Dendritic cell treated with granulocyte-macrophage colony-stimulating factor and Interleukin-4, amounts not matched to agents 40 ng/mL and 50 ng/mL, for 4 days (primary cell): ENCODE results near the gene OR5L2.
"Not testable (repeated sequence)": the region's sequence is repeated elsewhere in the genome, so short reads cannot be mapped to it uniquely, and the experiment has no call there.

ENCODE experiments used
- H3K27ac Mint-ChIP-seq: one replicate; pipeline ENCODE4 v1.8.0; 2022; ENCODE audit warnings: mild to moderate bottlenecking, mixed read lengths
- H3K27me3 Mint-ChIP-seq: one replicate; pipeline ENCODE4 v1.8.0; 2022; ENCODE audit warnings: mild to moderate bottlenecking, mixed read lengths
- H3K36me3 Mint-ChIP-seq: one replicate; pipeline ENCODE4 v1.8.0; 2022; ENCODE audit warnings: low read depth, mixed read lengths
- H3K4me1 Mint-ChIP-seq: one replicate; pipeline ENCODE4 v1.8.0; 2022; ENCODE audit warnings: low read depth, mixed read lengths
- H3K4me3 Mint-ChIP-seq: one replicate; pipeline ENCODE4 v1.8.0; 2022; ENCODE audit warnings: mild to moderate bottlenecking, moderate library complexity, mixed read lengths
- H3K9me3 Mint-ChIP-seq: one replicate; pipeline ENCODE4 v1.8.0; 2022; ENCODE audit warnings: mixed read lengths
- intact Hi-C: fragments of 100-400 bp; cut with micrococcal nuclease; formaldehyde crosslinking; loops from one replicate; pipeline ENCODE4 v1.15.0; 2022

Gene OR5L2

DNA sequence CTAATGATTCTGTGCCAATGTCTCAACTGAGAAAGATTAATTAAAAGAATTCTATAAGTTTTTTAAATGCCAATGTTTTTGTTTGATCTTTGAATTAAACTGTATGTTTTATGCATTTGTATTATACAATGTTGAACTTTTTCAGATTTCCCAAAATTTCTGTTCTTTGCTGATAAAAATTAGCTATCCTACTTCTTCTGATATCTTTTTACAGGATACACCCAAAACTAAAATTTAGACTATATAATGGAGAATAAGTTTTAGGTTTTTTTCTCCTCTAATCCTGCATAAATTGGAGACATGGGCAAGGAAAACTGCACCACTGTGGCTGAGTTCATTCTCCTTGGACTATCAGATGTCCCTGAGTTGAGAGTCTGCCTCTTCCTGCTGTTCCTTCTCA, at the start of gene OR5L2:
Gene OR5L2, plus strand, starts transcription at position 301 of the 400 bp plus-strand sequence. Its CDS starts 0 bp downstream, at position 301.
- Mint-ChIP-seq H3K4me3 (no peak within 1 kb of the TSS), H3K36me3 (no peaks in the 10 kb centered on the region), H3K27ac (no peak within 1 kb of the TSS), H3K9me3 (peaks cover 5% of the 10 kb centered on the region), H3K4me1 (no peaks in the 10 kb centered on the region), H3K27me3 (no peaks in the 10 kb centered on the region)
- intact Hi-C loops, result no loop called here

DNA sequence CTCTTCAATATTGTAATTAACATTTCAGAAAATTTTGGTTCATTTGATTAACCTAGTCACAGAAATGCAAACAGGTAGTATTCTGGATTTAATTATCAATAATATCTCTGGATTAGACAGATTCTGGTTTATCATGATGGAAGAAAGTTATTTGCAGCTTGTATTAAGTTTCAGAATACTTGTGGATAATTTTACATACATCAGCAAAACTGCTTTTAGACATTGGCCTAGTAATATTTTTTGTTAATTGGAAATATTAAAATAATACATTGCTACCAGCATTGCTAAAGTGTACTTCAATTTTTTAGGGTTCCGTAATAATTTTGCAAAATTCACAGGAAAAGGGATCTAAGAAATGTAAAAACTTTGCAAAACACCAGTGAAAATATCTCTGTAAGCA, 35.4 kb upstream of the OR5L2 start:
- H3K4me1 Mint-ChIP-seq, result no peaks in the 10 kb centered on the region
- no peak overlapping the region for H3K27ac Mint-ChIP-seq
- H3K9me3 Mint-ChIP-seq, result peaks cover 26% of the 10 kb centered on the region
- H3K4me3 Mint-ChIP-seq, result no peak overlapping the region
- intact Hi-C loops, result no loop called here
- H3K27me3 Mint-ChIP-seq, result no peaks in the 10 kb centered on the region
- H3K36me3 Mint-ChIP-seq, result no peaks in the 10 kb centered on the region

GRCh38 chr11:55793321-55793720, 33.7 kb upstream of the OR5L2 start:
- H3K36me3 Mint-ChIP-seq, result no peaks in the 10 kb centered on the region
- no peaks in the 10 kb centered on the region for H3K27me3 Mint-ChIP-seq
- peaks cover 13% of the 10 kb centered on the region for H3K9me3 Mint-ChIP-seq
- no peak overlapping the region for H3K27ac Mint-ChIP-seq
- intact Hi-C loops, result no loop called here
- H3K4me3 Mint-ChIP-seq, result no peak overlapping the region
- H3K4me1 Mint-ChIP-seq, result no peaks in the 10 kb centered on the region

DNA sequence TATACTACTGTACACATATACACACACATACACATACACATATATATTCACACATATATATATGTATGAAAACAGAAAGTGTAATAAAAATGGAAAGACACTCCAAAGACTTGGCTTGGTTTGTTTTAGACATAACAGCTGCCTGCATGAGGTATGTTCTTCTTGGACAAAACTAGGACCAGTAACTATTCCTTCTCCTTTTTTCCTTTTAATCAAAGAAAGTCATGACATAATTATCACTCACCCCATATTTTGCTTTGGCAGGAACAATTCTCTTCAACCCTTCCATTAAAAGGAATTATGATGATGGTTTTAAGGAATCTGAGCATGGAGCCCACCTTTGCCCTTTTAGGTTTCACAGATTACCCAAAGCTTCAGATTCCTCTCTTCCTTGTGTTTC, 31.8 kb upstream of the OR5L2 start, which contains the start of gene OR5D14:
Gene OR5D14, plus strand, starts transcription at position 301 of the 400 bp plus-strand sequence. Its CDS starts 0 bp downstream, at position 301.
- H3K9me3 Mint-ChIP-seq, result peaks cover 29% of the 10 kb centered on the region
- H3K27ac Mint-ChIP-seq, result no peak within 1 kb of the TSS
- H3K36me3 Mint-ChIP-seq, result no peaks in the 10 kb centered on the region
- H3K4me1 Mint-ChIP-seq, result no peaks in the 10 kb centered on the region
- intact Hi-C loops, result no loop called here
- H3K27me3 Mint-ChIP-seq, result no peaks in the 10 kb centered on the region
- H3K4me3 Mint-ChIP-seq, result no peak within 1 kb of the TSS

- H3K9me3 Mint-ChIP-seq, result peaks cover 40% of the 10 kb centered on the region
- no peaks in the 10 kb centered on the region for H3K27me3 Mint-ChIP-seq
- intact Hi-C loops, result no loop called here
- H3K36me3 Mint-ChIP-seq, result no peaks in the 10 kb centered on the region
- no peaks in the 10 kb centered on the region for H3K4me1 Mint-ChIP-seq
- H3K27ac Mint-ChIP-seq, result no peak overlapping the region
- H3K4me3 Mint-ChIP-seq, result no peak overlapping the region
These were observed 20.8 kb upstream of the OR5L2 start for GRCh38 chr11:55806248-55806647.

DNA sequence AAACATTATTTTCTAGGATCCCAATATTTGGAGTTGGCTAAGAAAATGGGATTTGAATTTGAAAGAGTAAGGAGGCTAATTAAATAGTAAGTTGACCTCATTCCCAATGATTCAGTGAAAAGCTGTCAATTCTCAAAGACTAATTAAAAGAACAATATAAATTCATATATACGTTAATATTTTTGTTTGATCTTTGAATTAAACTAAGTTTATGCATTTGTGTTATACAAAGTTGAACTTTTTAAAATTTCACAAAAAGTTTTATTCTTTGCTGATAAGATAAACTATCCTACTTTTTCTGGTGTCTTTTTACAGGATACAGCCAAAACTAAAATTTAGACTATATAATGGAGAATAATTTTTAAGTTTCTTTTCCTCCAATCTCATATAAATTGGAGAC, 16.0 kb upstream of the OR5L2 start, which contains the start of gene OR5L1:
Gene OR5L1, plus strand, starts transcription at position 301 of the 400 bp plus-strand sequence. CDS start 100 bp downstream, outside the sequence.
- Mint-ChIP-seq H3K36me3 (no peaks in the 10 kb centered on the region), H3K4me1 (no peaks in the 10 kb centered on the region), H3K4me3 (no peak within 1 kb of the TSS), H3K27ac (no peak within 1 kb of the TSS), H3K9me3 (peaks cover 44% of the 10 kb centered on the region), H3K27me3 (no peaks in the 10 kb centered on the region)
- intact Hi-C loops, result no loop called here

DNA sequence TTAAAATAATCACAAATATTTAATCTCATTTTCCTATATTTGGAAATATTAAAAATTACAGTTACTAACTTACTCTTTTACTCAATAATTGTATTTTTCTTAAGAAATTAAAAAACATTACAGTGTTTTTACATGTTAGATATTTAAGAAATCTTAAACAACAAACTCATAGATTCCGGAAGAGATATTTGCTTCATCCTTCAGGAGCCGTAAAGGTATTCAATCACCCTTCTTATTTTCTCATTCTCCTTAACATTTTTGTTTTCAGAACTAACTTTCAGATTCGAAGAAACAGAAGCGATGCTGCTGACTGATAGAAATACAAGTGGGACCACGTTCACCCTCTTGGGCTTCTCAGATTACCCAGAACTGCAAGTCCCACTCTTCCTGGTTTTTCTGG, 7.7 kb upstream of the OR5L2 start, which contains the start of gene OR5D18:
Gene OR5D18, plus strand, starts transcription at position 301 of the 400 bp plus-strand sequence. Its CDS starts 0 bp downstream, at position 301.
- no peaks in the 10 kb centered on the region for H3K27me3 Mint-ChIP-seq
- no peaks in the 10 kb centered on the region for H3K36me3 Mint-ChIP-seq
- intact Hi-C loops, result no loop called here
- H3K4me3 Mint-ChIP-seq, result no peak within 1 kb of the TSS
- peaks cover 35% of the 10 kb centered on the region for H3K9me3 Mint-ChIP-seq
- H3K4me1 Mint-ChIP-seq, result no peaks in the 10 kb centered on the region
- no peak within 1 kb of the TSS for H3K27ac Mint-ChIP-seq

GRCh38 chr11:55838452-55838851, 11.4 kb downstream of the OR5L2 start, which contains the start of gene OR5D16:
Gene OR5D16, plus strand, starts transcription at chr11:55838752. Its CDS starts 0 bp downstream, at chr11:55838752.
- H3K4me1 Mint-ChIP-seq, result no peaks in the 10 kb centered on the region
- no peak within 1 kb of the TSS for H3K27ac Mint-ChIP-seq
- H3K36me3 Mint-ChIP-seq, result no peaks in the 10 kb centered on the region
- peaks cover 37% of the 10 kb centered on the region for H3K9me3 Mint-ChIP-seq
- no peak within 1 kb of the TSS for H3K4me3 Mint-ChIP-seq
- intact Hi-C loops, result no loop called here
- H3K27me3 Mint-ChIP-seq, result no peaks in the 10 kb centered on the region

DNA sequence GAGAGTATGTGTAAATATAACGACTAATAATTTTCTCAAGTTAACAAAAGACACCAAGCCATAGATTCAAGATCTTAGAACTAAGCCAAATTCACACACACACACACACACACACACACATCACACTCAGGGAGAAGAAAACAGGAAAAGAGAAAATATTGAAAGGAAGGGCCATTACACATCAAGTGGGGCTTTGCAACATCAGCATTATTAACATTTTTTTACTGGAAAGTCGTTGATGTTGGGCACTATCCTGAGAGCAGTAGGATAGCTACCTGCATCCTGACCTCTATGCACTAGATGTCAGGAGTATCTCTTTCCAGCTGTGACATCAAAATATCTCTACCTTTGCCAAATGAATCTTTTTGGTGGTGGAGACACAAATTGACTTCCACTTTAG, 20.4 kb downstream of the OR5L2 start:
- Mint-ChIP-seq H3K27me3 (no peaks in the 10 kb centered on the region), H3K4me3 (no peak overlapping the region), H3K4me1 (no peaks in the 10 kb centered on the region), H3K9me3 (peaks cover 20% of the 10 kb centered on the region), H3K36me3 (no peaks in the 10 kb centered on the region), H3K27ac (no peak overlapping the region)
- intact Hi-C loops, result no loop called here

DNA sequence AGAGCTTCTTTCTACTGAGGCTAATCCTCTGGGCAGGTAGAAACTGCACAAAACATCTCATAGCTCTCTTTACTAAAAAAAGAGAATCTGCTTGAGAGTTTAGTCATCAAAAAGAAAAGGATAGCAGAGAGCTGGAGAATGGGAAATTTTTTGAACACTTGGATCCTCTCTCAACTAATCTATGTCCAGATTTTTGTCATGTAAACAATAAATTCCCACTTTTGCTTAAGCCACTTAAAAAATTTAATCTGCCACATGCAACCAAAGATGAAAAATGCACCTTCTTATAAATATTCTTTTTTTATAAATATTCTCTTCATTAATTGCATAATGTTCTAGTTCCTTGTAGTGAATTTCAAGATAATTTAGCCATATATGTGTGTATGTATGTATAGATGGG, 22.0 kb downstream of the OR5L2 start:
- H3K4me3 Mint-ChIP-seq, result no peak overlapping the region
- no peak overlapping the region for H3K27ac Mint-ChIP-seq
- H3K27me3 Mint-ChIP-seq, result no peaks in the 10 kb centered on the region
- H3K36me3 Mint-ChIP-seq, result no peaks in the 10 kb centered on the region
- intact Hi-C loops, result no loop called here
- H3K4me1 Mint-ChIP-seq, result no peaks in the 10 kb centered on the region
- H3K9me3 Mint-ChIP-seq, result peaks cover 20% of the 10 kb centered on the region

DNA sequence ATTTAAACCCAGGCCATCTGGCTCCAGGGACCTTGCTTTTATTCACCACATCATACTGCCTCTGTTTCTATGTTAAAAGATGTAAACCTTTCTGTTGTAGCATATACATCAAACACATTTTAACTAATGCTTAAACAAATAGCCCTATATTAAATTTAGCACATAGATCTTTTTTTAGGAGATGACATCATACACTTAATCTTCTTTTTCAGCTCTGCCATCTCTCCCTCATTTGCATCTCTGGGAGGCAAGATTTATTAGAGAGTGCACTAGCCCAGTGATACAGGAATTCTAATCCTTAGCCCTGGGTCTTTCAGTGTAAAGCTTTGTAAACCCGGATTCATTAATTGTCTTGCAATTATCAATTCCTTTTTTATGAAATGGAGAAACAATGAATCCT, 25.1 kb downstream of the OR5L2 start:
- H3K27ac Mint-ChIP-seq, result no peak overlapping the region

DNA sequence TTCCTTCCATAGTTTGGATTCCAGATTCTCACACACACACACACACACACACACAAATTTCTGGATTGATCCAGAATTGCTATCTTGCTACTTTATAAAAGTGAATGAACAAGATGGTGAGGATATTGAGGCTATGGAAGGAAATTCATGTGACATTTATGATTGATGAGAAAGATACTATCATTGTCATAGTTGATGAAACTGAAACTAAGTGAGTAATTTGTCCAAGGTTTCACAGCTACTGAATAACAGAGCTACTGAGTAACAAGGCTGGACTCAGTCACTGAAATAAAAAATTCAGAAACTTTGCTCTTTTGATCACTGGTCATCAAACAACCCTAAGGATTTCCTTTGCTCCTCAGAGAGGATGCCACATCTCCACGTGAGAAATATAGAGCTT, 27.7 kb downstream of the OR5L2 start:
- Mint-ChIP-seq H3K27ac (no peak overlapping the region), H3K4me3 (no peak overlapping the region), H3K27me3 (no peaks in the 10 kb centered on the region), H3K9me3 (peaks cover 12% of the 10 kb centered on the region), H3K36me3 (no peaks in the 10 kb centered on the region), H3K4me1 (no peaks in the 10 kb centered on the region)
- intact Hi-C loops, result no loop called here

More for the DNA sequence above, 25.1 kb downstream of the OR5L2 start:
- intact Hi-C loops, result no loop called here
- H3K9me3 Mint-ChIP-seq, result peaks cover 12% of the 10 kb centered on the region
- H3K27me3 Mint-ChIP-seq, result no peaks in the 10 kb centered on the region
- no peaks in the 10 kb centered on the region for H3K36me3 Mint-ChIP-seq
- H3K4me3 Mint-ChIP-seq, result no peak overlapping the region
- no peaks in the 10 kb centered on the region for H3K4me1 Mint-ChIP-seq

DNA sequence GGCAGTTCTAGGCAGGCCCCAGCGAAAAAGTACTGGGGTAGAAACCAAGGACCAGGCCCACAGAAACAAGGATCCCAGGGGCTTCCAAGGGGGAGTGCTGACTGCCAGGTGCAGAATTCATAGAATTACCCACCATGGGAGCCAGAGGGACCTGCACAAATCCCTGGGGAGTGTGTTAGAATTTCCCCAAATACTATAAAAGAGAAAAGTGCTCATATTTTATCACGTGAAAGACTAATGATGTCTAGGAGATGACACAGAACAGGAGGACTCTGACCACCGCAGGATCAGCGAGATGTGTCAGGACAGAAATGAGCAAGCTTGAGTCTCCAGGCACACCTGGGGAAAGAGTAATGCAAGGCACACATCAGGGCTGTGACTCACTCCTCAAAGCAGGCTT, 40.3 kb downstream of the OR5L2 start:
- H3K4me3 Mint-ChIP-seq, H3K36me3 Mint-ChIP-seq, intact Hi-C loops, H3K27me3 Mint-ChIP-seq, H3K4me1 Mint-ChIP-seq, H3K27ac Mint-ChIP-seq: not testable (repeated sequence)
- H3K9me3 Mint-ChIP-seq, result peaks cover 39% of the 10 kb centered on the region

DNA sequence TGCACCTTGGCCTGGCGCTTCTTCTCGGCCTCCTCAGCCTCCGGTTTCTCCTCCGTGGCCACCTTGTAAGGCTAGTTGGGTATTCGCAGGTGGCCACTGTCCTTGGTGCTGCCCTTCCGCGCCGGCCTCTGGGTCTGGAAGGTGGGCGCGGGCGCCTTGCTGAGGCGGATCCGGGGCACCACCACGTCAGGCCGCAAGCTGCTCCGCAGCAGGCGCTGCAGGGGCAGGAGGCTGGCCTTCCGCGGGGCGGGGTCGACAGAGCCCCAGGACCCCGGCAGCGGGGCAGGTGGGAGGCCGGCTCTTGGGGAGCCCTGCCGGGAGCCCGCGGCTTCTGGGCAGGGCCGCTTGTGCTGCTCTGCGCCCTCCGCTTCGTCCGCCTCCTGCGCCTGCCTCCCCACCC, 45.7 kb downstream of the OR5L2 start:
- H3K9me3 Mint-ChIP-seq, result peaks cover 55% of the 10 kb centered on the region
- intact Hi-C loops, H3K36me3 Mint-ChIP-seq, H3K4me1 Mint-ChIP-seq, H3K4me3 Mint-ChIP-seq, H3K27me3 Mint-ChIP-seq, H3K27ac Mint-ChIP-seq: not testable (repeated sequence)

GRCh38 chr11:55873146-55873545, 46.1 kb downstream of the OR5L2 start:
- not testable (repeated sequence) for H3K36me3 Mint-ChIP-seq

More at GRCh38 chr11:55873146-55873545, 46.1 kb downstream of the OR5L2 start:
- H3K4me1 Mint-ChIP-seq, H3K27ac Mint-ChIP-seq, H3K4me3 Mint-ChIP-seq, H3K27me3 Mint-ChIP-seq, intact Hi-C loops: not testable (repeated sequence)
- H3K9me3 Mint-ChIP-seq, result peaks cover 51% of the 10 kb centered on the region
